Fibroblast of villous mesenchyme (primary cell): ENCODE measurements around the gene ELMO3. TPM values are rescaled to one million over a fixed set of nuclear protein-coding genes. Genes with fewer than 3 reads are reported as not detected.

Experiments used
- DNase-seq: peaks from one replicate; pipeline ENCODE4 v3.0.0-alpha.2; 2010; ENCODE audit warnings: low read depth
- H3K4me3 ChIP-seq: 2 replicates; pipeline ENCODE4 v1.5.1; 2011; ENCODE audit warnings: low read depth, mild to moderate bottlenecking, low read length
- total RNA-seq: library from RNA; depleted of rRNA; stranded (reverse); fragments of >200 nt; gene quantifications from 2 replicates; pipeline ENCODE4 v1.2.3, GENCODE V29; 2012
- TF ChIP-seq, protein P1 (sequence below): IDR thresholded peaks from 2 replicates; pipeline ENCODE4 v1.5.1; 2012; ENCODE audit warnings: low read depth, mild to moderate bottlenecking, low read length; ENCODE audit not compliant: insufficient read depth

Gene ELMO3
- total RNA-seq, 1 donor: 0.43 TPM

DNA sequence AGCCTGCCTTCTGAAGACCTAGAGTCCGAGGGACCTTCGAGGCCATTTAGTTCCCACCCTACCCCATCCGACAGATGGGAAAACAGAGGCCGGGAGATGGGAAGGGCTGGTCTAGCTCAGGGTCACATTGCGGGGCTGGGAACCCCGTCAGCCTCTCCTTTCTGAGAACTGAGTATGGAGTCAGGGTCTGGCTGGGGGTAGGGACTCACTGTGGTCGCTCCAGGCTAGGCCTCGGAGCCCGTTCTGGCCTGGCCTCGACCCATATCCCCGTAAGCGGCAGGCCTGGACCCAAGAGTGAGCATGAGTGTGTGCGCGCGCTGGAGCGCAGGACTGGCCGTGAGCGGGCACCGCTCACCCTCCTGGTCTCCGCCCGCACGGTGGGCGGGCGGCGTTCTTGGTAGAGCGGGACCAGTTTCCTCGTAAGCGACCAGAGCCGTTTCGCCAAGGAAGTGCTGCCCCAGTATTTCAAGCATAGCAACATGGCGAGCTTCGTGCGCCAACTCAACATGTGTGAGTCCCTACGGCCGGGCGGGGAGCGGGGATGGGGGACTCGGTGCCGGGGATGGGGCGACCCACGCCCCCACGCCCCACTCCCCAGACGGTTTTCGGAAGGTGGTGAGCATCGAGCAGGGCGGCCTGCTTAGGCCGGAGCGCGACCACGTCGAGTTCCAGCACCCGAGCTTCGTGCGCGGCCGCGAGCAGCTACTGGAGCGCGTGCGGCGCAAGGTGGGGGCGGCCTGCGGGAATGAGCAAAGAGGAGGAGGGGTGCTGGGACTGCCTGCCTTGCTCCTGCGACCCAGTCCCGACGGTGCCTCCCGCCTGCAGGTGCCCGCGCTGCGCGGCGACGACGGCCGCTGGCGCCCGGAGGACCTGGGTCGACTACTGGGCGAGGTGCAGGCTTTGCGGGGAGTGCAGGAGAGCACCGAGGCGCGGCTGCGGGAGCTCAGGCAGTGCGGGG is 33.5 kb upstream of the ELMO3 start:
- TF ChIP-seq, protein P1, sequence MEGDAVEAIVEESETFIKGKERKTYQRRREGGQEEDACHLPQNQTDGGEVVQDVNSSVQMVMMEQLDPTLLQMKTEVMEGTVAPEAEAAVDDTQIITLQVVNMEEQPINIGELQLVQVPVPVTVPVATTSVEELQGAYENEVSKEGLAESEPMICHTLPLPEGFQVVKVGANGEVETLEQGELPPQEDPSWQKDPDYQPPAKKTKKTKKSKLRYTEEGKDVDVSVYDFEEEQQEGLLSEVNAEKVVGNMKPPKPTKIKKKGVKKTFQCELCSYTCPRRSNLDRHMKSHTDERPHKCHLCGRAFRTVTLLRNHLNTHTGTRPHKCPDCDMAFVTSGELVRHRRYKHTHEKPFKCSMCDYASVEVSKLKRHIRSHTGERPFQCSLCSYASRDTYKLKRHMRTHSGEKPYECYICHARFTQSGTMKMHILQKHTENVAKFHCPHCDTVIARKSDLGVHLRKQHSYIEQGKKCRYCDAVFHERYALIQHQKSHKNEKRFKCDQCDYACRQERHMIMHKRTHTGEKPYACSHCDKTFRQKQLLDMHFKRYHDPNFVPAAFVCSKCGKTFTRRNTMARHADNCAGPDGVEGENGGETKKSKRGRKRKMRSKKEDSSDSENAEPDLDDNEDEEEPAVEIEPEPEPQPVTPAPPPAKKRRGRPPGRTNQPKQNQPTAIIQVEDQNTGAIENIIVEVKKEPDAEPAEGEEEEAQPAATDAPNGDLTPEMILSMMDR: no peak
- peak overlapping the region; percentile 39 for H3K4me3 ChIP-seq
- DNase-seq: no peak

DNA sequence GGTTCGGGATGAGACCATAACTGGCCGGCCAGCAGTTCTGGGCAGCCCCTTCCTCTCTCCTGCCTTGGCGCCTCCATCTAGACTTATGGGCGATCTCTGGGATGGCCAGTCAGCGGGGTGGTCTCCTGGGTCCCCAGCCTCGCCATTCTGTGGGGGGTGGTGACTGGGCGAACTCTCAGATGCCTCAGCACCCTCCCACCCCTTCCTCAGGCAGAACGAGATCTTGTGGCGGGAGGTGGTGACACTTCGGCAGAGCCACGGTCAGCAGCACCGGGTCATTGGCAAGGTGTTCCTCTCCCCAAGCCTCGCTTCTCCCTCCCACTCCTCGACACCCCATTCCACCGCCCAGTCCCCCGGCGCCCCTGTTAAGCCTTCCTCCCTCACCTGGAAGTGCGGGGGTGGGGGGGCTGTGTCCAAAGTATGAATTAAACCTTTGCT is 32.8 kb upstream of the ELMO3 start:
- no peak for DNase-seq
- H3K4me3 ChIP-seq: no peak overlapping the region
- TF ChIP-seq, protein P1: no peak

DNA sequence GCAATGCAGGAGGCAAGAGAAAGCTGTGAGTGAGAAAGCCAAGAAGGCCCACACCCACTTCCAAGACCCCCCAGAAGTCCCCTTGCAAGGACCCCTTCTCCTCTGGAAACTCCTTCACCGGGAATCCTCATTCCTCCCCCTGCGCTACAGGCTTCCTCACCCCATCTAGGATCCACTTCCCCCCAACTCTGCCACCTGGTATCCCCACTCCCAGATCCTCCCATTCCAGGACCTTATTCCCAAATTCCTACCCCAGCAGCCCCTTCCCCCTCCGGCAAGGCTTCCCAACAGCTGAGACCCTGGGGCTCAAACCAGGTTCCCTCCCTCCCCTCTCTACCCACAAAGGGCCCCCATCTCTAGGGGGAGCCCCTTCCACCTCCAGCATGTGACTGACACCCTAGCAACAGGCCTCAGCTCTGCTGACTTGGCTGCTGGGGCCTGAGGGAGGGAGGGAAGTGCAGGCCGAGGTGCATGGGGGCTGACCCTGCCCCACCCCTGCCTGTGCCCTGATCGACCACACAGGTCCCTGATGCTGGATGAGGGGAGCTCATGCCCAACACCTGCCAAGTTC is 32.2 kb upstream of the ELMO3 start:
- no peak overlapping the region for H3K4me3 ChIP-seq
- TF ChIP-seq, protein P1: no peak
- no peak for DNase-seq

DNA sequence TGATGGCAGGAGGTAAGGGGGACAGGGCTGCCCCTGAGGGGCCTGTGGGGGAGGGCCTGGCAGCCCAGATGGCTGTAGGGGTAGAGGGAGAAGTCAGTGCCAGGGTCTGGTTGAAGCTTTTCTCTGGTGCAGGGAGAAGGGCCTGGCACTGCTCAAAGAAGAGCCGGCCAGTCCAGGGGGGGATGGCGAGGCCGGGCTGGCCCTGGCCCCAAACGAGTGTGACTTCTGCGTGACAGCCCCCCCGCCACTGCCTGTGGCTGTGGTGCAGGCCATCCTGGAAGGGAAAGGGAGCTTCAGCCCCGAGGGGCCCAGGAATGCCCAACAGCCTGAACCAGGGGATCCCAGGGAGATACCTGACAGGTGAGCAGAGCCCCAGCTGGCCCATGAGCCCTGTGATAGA is 31.3 kb upstream of the ELMO3 start:
- no peak overlapping the region for H3K4me3 ChIP-seq
- TF ChIP-seq, protein P1: no peak
- no peak for DNase-seq

DNA sequence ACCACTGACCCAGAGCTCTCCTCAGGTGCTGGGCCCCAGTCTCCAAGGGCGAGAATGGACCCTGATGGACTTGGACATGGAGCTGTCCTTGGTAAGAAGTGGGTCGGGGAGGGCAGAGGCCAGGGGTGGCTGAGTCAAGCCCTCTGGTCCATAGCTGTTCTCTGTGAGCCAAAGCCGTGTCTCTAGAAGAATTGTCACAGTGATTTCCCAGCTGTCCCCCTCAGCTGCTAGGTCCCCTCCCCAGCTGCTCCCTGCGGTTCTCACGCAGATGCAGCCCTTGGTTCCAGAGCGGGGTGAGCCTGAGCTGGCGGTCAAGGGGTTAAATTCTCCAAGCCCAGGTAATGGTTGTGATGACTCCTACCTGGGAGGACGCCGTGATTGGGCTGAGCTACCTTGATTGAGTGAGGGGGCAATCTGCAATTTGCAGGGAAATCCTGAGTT is 29.9 kb upstream of the ELMO3 start:
- no peak overlapping the region for H3K4me3 ChIP-seq
- DNase-seq: no peak
- TF ChIP-seq, protein P1: no peak

DNA sequence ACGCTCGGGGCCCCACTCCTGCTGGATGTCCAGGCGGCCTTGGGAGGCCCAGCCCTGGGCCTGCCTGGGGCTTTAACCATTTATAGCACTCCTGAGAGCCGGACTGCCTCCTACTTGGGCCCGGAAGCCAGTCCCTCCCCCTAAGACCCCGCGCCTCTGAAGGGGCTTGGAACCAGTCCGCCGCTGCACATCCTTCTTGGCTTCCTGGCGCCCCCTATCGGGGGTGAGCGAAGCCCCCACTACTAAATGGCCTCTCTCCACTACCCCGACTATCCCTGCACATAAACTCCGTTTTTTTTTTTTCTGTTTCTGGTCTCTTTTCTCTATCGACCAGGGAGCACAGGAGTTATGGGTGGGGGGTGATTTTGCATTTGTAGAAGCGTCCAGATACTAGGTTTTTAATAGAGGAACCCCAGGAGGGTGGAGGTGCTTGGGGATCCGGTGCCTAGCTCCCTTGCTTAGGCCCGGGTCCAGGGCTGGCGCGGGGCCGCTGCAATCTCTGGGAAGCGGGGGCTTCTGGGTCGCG is 29.2 kb upstream of the ELMO3 start:
- peak overlapping the region; percentile 57 for H3K4me3 ChIP-seq
- TF ChIP-seq, protein P1: peak; percentile 76
- DNase-seq: peak; percentile 43
